NCI-H1092 (cell line): ENCODE results near the gene ADCY6.
"Not testable (repeated sequence)": the region's sequence is repeated elsewhere in the genome, so short reads cannot be mapped to it uniquely, and the experiment has no call there.

ENCODE experiments used
- DNase-seq: peaks from one replicate; lab custom pipeline; 2025; lab: John Stamatoyannopoulos, UW

Gene ADCY6

GRCh38 chr12:48750769-48751356, 38.0 kb downstream of the ADCY6 start:
- DNase-seq: no peak

GRCh38 chr12:48750215-48750614, 38.7 kb downstream of the ADCY6 start:
- DNase-seq: no peak

GRCh38 chr12:48744251-48745008, 44.5 kb downstream of the ADCY6 start:
- DNase-seq: no peak

- DNase-seq: no peak
Measured at GRCh38 chr12:48739618-48740269, 49.1 kb downstream of the ADCY6 start.

- no peak for DNase-seq
Measured at GRCh38 chr12:48736456-48736855, 52.4 kb downstream of the ADCY6 start.

GRCh38 chr12:48728807-48729206, 60.1 kb downstream of the ADCY6 start:
- no peak for DNase-seq

GRCh38 chr12:48720737-48721136, 68.2 kb downstream of the ADCY6 start:
- DNase-seq: not testable (repeated sequence)

GRCh38 chr12:48720171-48720570, 68.7 kb downstream of the ADCY6 start:
- DNase-seq: not testable (repeated sequence)

- DNase-seq: not testable (repeated sequence)
Measured at GRCh38 chr12:48719002-48719401, 69.9 kb downstream of the ADCY6 start.

GRCh38 chr12:48717252-48717695, 71.6 kb downstream of the ADCY6 start:
- DNase-seq: no peak

GRCh38 chr12:48716493-48717251, 72.2 kb downstream of the ADCY6 start, which contains the start of gene CCNT1:
Gene CCNT1, minus strand, starts transcription at chr12:48716707. Its CDS starts 32 bp downstream, at chr12:48716675.
- peak; percentile 97 for DNase-seq
